ENCODE measurements around the gene TCEA3. TPM values are rescaled to one million over a fixed set of nuclear protein-coding genes. Genes with fewer than 3 reads are reported as not detected.

The TCEA3 gene
- total and polyA plus RNA-seq, 2 donors (not counting 3 experiments of a cell fraction or from before 2014, with no cell fraction given) = 1.5 to 3.7 TPM

GRCh38 chr1:23371987-23372880, 52.3 kb downstream of the TCEA3 start:
- H4K20me1 ChIP-seq (replicated peaks; ENCODE audit: control insufficient read depth, extremely low read depth, insufficient read depth, low read length) = no peaks in the 10 kb centered on the region
- no peak for DNase-seq (ENCODE audit: low read depth, low spot score)
- no peak for TF ChIP-seq POLR2A (IDR thresholded peaks at IDR 0.05; ENCODE audit: low read depth, low read length)
- no peak for TF ChIP-seq GATA2 (IDR thresholded peaks at IDR 0.05; ENCODE audit: insufficient read depth, insufficient read length, low read depth, low read length)
- no peak for TF ChIP-seq JUN (IDR thresholded peaks at IDR 0.05; ENCODE audit: borderline replicate concordance, insufficient read depth, insufficient read length, low read depth)
- TF ChIP-seq POLR2AphosphoS5 (IDR thresholded peaks at IDR 0.05; ENCODE audit: insufficient read depth, low read depth, low read length) = no peak
- no peak for TF ChIP-seq FOS (IDR thresholded peaks at IDR 0.05; ENCODE audit: borderline replicate concordance, insufficient read depth, low read length)
- TF ChIP-seq, protein P1, sequence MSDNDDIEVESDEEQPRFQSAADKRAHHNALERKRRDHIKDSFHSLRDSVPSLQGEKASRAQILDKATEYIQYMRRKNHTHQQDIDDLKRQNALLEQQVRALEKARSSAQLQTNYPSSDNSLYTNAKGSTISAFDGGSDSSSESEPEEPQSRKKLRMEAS (IDR thresholded peaks at IDR 0.05; ENCODE audit: insufficient read depth, insufficient read length) = no peak
- TF ChIP-seq CTCF (IDR thresholded peaks at IDR 0.05; ENCODE audit: extremely low read depth in 1 of 2, insufficient read depth in 1 of 2, low read depth in 1 of 2, low read length in 2 of 2) = no peak
- no peak for TF ChIP-seq MYC (IDR thresholded peaks at IDR 0.05; ENCODE audit: low read depth, low read length)
- no peak for TF ChIP-seq EZH2 (IDR thresholded peaks at IDR 0.05; ENCODE audit: borderline replicate concordance, low read depth, low read length, severe bottlenecking)
- H3K4me3 ChIP-seq (replicated peaks in 1 of 3; ENCODE audit: insufficient read depth in 1 of 3, low read depth in 1 of 3, low read length in 3 of 3) = no peak overlapping the region
- ChIA-PET POLR2A (interaction anchor here (0.7 kb wide), 1 partner anchor 28 kb away, joined by 3 read pairs; the partner anchor contains the start of gene HNRNPR), CTCF (interaction anchor here (2.9 kb wide), 1 partner anchor 31 kb away, joined by 30 read pairs; no protein-coding TSS in a partner anchor)
- H3K4me1 ChIP-seq (ENCODE audit: control insufficient read depth, extremely low read depth, insufficient read depth, low read length) = peaks cover 32% of the 10 kb centered on the region
- FAIRE-seq = no peak
- no peaks in the 10 kb centered on the region for H3K9me1 ChIP-seq (replicated peaks; ENCODE audit: control insufficient read depth, extremely low read depth, insufficient read depth, low read length)
- dilution Hi-C loops (cut with MboI; ENCODE audit: extremely low pct_ligation_motif_present, low sequenced_read_pairs) (no loop called here), intact Hi-C loops (cut with micrococcal nuclease) (no loop called here)
- H3K27ac ChIP-seq (ENCODE audit: insufficient read depth, low read depth, low read length) = no peak overlapping the region
- BruUV-seq (replicated peaks) = no TSS peak
- no peak overlapping the region for H2AFZ ChIP-seq (ENCODE audit: low read depth, low read length)
- no peaks in the 10 kb centered on the region for H3K27me3 ChIP-seq (ENCODE audit: control insufficient read depth in 2 of 2, insufficient read depth in 2 of 2, low read length in 2 of 2)
- H3K79me2 ChIP-seq (ENCODE audit: control insufficient read depth, insufficient read depth, low read length) = peaks cover 3% of the 10 kb centered on the region
- H3K9me3 ChIP-seq (replicated peaks; ENCODE audit: control insufficient read depth, insufficient read depth, low read length) = no peaks in the 10 kb centered on the region
- no peak overlapping the region for H3K9ac ChIP-seq (replicated peaks; ENCODE audit: extremely low read depth, insufficient read depth, low read length)
- H3K4me2 ChIP-seq (ENCODE audit: insufficient read depth, low read length) = no peak overlapping the region
- H3K36me3 ChIP-seq (ENCODE audit: control insufficient read depth in 2 of 2, extremely low read depth in 1 of 2, insufficient read depth in 2 of 2, low read length in 2 of 2) = no peaks in the 10 kb centered on the region
